Measurements from ENCODE around the gene SNTG2. TPM values are rescaled to one million over a fixed set of nuclear protein-coding genes. Genes with fewer than 3 reads are reported as not detected.

Gene SNTG2
- total and polyA plus RNA-seq, 10 of the 15 experiments (the other 5 are each of a cell fraction or from before 2014, with no cell fraction given): not detected

- TF ChIP-seq BRCA1 (IDR thresholded peaks at IDR 0.05; ENCODE audit: low read depth, low read length): no peak
These were observed 95.4 kb downstream of the SNTG2 start (continued) for GRCh38 chr2:1046067-1046466.

DNA sequence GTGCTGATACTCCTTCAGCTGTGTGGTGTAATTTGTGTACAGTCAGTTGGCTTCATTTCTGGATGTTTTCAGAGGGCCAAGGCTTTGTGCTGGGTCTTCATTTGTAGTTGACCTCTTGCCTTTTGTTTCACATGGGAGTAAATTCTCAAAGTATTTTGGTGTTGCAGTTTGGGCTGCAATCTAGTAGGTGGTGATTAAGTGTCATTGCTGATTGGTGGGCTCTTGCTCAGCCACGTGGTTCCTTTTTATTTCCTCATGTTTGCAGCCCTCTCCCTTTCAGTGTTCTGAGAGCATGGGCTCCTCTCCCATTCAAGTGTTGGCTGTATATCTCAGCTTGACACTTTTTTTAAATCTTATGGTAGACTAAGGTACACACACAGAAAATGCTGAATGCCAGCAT, 96.8 kb downstream of the SNTG2 start:
- no peak overlapping the region for H3K9ac ChIP-seq (ENCODE audit: control insufficient read depth, insufficient read depth, low read length)
- H3K4me1 ChIP-seq (ENCODE audit: control insufficient read depth, insufficient read depth, low read length): no peaks in the 10 kb centered on the region
- ChIA-PET CTCF (no interaction called here), SMC1A (ENCODE audit: uncharacterized antibody, unreplicated experiment) (no interaction called here), POLR2A (no interaction called here), RAD21 (ENCODE audit: unreplicated experiment) (no interaction called here)
- no peak for ATAC-seq
- TF ChIP-seq HDAC6 (IDR thresholded peaks at IDR 0.05; ENCODE audit: unreplicated experiment) (no peak), MTA2 (IDR thresholded peaks at IDR 0.05; ENCODE audit: low read depth) (no peak), MXI1 (IDR thresholded peaks at IDR 0.05; ENCODE audit: low read depth, low read length) (no peak), FOXK2 (IDR thresholded peaks at IDR 0.05) (no peak)
- no peak overlapping the region for H3K27ac ChIP-seq (ENCODE audit: control insufficient read depth, insufficient read depth)
- in situ Hi-C loops (cut with MboI): no loop called here
- no peak overlapping the region for H3K4me2 ChIP-seq (ENCODE audit: control insufficient read depth, insufficient read depth)
- no peaks in the 10 kb centered on the region for H3K36me3 ChIP-seq (ENCODE audit: control insufficient read depth in 2 of 2, insufficient read depth in 2 of 2, low read length in 1 of 2)
- intact Hi-C loops (cut with micrococcal nuclease; ENCODE audit: unreplicated experiment): no loop called here
- no peaks in the 10 kb centered on the region for H4K20me1 ChIP-seq (ENCODE audit: control insufficient read depth, insufficient read depth)
- BruUV-seq (replicated peaks): no TSS peak
- no peaks in the 10 kb centered on the region for H3K27me3 ChIP-seq (replicated peaks in 1 of 2; ENCODE audit: control insufficient read depth in 2 of 2, insufficient read depth in 2 of 2, low read length in 1 of 2)
- no peaks in the 10 kb centered on the region for H3K79me2 ChIP-seq (ENCODE audit: control insufficient read depth, insufficient read depth, low read length)
- DNase-seq (ENCODE audit: low read depth, low spot score): no peak
- no peak overlapping the region for H2AFZ ChIP-seq (ENCODE audit: control insufficient read depth, low read depth, low read length)
- no peak overlapping the region for H3K4me3 ChIP-seq
- peaks cover 3% of the 10 kb centered on the region; the same call in 2 of the 3 replicates for H3K9me3 ChIP-seq (replicated peaks; ENCODE audit: control insufficient read depth, insufficient read depth, low read length)
- no peak for FAIRE-seq
- 0% methylated on average over 1 of the region's 1 CpG for WGBS (ENCODE audit: insufficient coverage, insufficient replicate concordance, low lambda C conversion rate, missing lambda C conversion rate)

DNA sequence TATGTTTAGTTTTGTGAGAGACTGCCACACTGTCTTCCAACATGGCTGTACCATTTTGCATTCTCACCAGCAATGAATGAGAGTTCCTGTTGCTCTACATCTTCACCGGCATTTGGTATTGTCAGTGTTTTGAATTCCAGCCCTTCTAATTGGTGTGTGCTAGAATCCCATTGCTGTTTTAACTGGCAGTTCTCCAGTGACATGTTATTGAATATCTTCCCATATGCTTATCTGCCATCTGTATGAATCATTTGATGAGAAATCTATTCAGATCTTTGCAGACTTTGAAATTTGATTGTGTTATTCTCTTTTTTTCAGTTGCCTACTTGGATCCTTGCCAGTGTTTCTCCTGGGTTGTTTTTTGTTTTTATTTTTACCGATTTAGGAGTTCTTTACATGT, 99.0 kb downstream of the SNTG2 start:
- Histone ChIP-seq H3K27me3 (replicated peaks in 1 of 2; ENCODE audit: control insufficient read depth in 2 of 2, insufficient read depth in 2 of 2, low read length in 1 of 2) (no peaks in the 10 kb centered on the region), H3K4me3 (no peak overlapping the region), H3K4me1 (ENCODE audit: control insufficient read depth, insufficient read depth, low read length) (no peaks in the 10 kb centered on the region), H3K79me2 (ENCODE audit: control insufficient read depth, insufficient read depth, low read length) (no peaks in the 10 kb centered on the region), H3K36me3 (ENCODE audit: control insufficient read depth in 2 of 2, insufficient read depth in 2 of 2, low read length in 1 of 2) (no peaks in the 10 kb centered on the region), H2AFZ (ENCODE audit: control insufficient read depth, low read depth, low read length) (no peak overlapping the region), H3K4me2 (ENCODE audit: control insufficient read depth, insufficient read depth) (no peak overlapping the region), H3K27ac (ENCODE audit: control insufficient read depth, insufficient read depth) (no peak overlapping the region), H3K9ac (ENCODE audit: control insufficient read depth, insufficient read depth, low read length) (no peak overlapping the region), H3K9me3 (replicated peaks; ENCODE audit: control insufficient read depth, insufficient read depth, low read length) (no peaks in the 10 kb centered on the region; the same call in 1 of the 3 replicates), H4K20me1 (ENCODE audit: control insufficient read depth, insufficient read depth) (no peaks in the 10 kb centered on the region)
- no TSS peak for BruUV-seq (replicated peaks)
- ChIA-PET POLR2A (no interaction called here), RAD21 (ENCODE audit: unreplicated experiment) (no interaction called here), CTCF (no interaction called here), SMC1A (ENCODE audit: uncharacterized antibody, unreplicated experiment) (interaction anchor here (0.6 kb wide), 1 partner anchor 122 kb away, joined by 3 read pairs; no protein-coding TSS in a partner anchor)
- ATAC-seq: no peak
- in situ Hi-C loops (cut with MboI) (no loop called here), intact Hi-C loops (cut with micrococcal nuclease; ENCODE audit: unreplicated experiment) (no loop called here)
- 25% methylated on average over 2 of the region's 2 CpGs for WGBS (ENCODE audit: insufficient coverage, insufficient replicate concordance, low lambda C conversion rate, missing lambda C conversion rate)
- no peak for DNase-seq (ENCODE audit: low read depth, low spot score)
- no peak for FAIRE-seq
- TF ChIP-seq, protein P1, sequence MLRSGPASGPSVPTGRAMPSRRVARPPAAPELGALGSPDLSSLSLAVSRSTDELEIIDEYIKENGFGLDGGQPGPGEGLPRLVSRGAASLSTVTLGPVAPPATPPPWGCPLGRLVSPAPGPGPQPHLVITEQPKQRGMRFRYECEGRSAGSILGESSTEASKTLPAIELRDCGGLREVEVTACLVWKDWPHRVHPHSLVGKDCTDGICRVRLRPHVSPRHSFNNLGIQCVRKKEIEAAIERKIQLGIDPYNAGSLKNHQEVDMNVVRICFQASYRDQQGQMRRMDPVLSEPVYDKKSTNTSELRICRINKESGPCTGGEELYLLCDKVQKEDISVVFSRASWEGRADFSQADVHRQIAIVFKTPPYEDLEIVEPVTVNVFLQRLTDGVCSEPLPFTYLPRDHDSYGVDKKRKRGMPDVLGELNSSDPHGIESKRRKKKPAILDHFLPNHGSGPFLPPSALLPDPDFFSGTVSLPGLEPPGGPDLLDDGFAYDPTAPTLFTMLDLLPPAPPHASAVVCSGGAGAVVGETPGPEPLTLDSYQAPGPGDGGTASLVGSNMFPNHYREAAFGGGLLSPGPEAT (IDR thresholded peaks at IDR 0.05; ENCODE audit: low read depth): no peak
- TF ChIP-seq ZBTB40 (IDR thresholded peaks at IDR 0.05; ENCODE audit: borderline replicate concordance) (no peak), SUPT20H (IDR thresholded peaks at IDR 0.05; ENCODE audit: borderline replicate concordance, control insufficient read depth, low read depth, low read length) (no peak)
- TF ChIP-seq, protein P2, sequence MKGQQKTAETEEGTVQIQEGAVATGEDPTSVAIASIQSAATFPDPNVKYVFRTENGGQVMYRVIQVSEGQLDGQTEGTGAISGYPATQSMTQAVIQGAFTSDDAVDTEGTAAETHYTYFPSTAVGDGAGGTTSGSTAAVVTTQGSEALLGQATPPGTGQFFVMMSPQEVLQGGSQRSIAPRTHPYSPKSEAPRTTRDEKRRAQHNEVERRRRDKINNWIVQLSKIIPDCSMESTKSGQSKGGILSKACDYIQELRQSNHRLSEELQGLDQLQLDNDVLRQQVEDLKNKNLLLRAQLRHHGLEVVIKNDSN (IDR thresholded peaks at IDR 0.05; ENCODE audit: borderline replicate concordance, extremely low read length, insufficient read depth, low read depth, low read length): no peak
